Mesenchymal stem cell (in vitro differentiated cells and primary cell): ENCODE data around the gene FGD2.

Source experiments
- DNase-seq: peaks from one replicate; pipeline ENCODE4 v3.0.0-alpha.2; 2013
- H2AFZ ChIP-seq: one replicate; pipeline ENCODE4 v1.6.1; 2013; ENCODE audit warnings: low read depth, mild to moderate bottlenecking, control low read depth, inconsistent platforms, low read length, moderate library complexity
- H2AK5ac ChIP-seq: 2 replicates; pipeline ENCODE4 v1.6.1; 2013; ENCODE audit warnings: low read length, moderate library complexity, mild to moderate bottlenecking, inconsistent platforms; ENCODE audit not compliant: severe bottlenecking
- H2BK120ac ChIP-seq: one replicate; pipeline ENCODE4 v1.6.1; 2013; ENCODE audit warnings: low read depth, mild to moderate bottlenecking, inconsistent platforms, low read length, moderate library complexity
- H2BK12ac ChIP-seq, 2 experiments: one replicate each; pipeline ENCODE4 v1.6.1; 2013; ENCODE audit warnings: inconsistent platforms in 2 of 2, low read length in 2 of 2, mild to moderate bottlenecking in 2 of 2, moderate library complexity in 2 of 2, control low read depth in 1 of 2
- H2BK15ac ChIP-seq: one replicate; pipeline ENCODE4 v1.6.1; 2013; ENCODE audit warnings: mild to moderate bottlenecking, low read depth, inconsistent platforms; ENCODE audit not compliant: poor library complexity, severe bottlenecking
- H2BK5ac ChIP-seq: 2 replicates; pipeline ENCODE4 v1.6.1; 2013; ENCODE audit warnings: low read depth, mild to moderate bottlenecking, low read length, control low read depth, inconsistent platforms; ENCODE audit not compliant: poor library complexity, severe bottlenecking
- H3K14ac ChIP-seq, 2 experiments: one replicate each; pipeline ENCODE4 v1.6.1; 2013; ENCODE audit warnings: inconsistent platforms in 2 of 2, low read length in 2 of 2, control low read depth in 1 of 2, mild to moderate bottlenecking in 1 of 2, moderate library complexity in 1 of 2
- H3K18ac ChIP-seq, 2 experiments: one replicate each; pipeline ENCODE4 v1.6.1; 2013; ENCODE audit warnings: inconsistent platforms in 2 of 2, low read length in 2 of 2, control low read depth in 1 of 2, low read depth in 1 of 2, mild to moderate bottlenecking in 1 of 2
- H3K23ac ChIP-seq, 2 experiments: one replicate each; pipeline ENCODE4 v1.6.1; 2013; ENCODE audit warnings: inconsistent platforms in 2 of 2, low read length in 2 of 2, mild to moderate bottlenecking in 2 of 2, moderate library complexity in 2 of 2, control low read depth in 1 of 2
- H3K27ac ChIP-seq: 2 replicates; pipeline ENCODE4 v1.5.1; 2013; ENCODE audit warnings: mild to moderate bottlenecking, moderate library complexity, low read length, control low read depth, inconsistent platforms; ENCODE audit not compliant: poor library complexity, severe bottlenecking
- H3K27me3 ChIP-seq, 2 experiments: 2 replicates each; pipeline versions ENCODE4 v1.6.1 to v1.7.0; 2013; ENCODE audit warnings: low read length in 2 of 2, mild to moderate bottlenecking in 2 of 2, moderate library complexity in 2 of 2, control low read depth in 1 of 2, inconsistent platforms in 1 of 2; ENCODE audit not compliant: control insufficient read depth in 1 of 2, insufficient read depth in 1 of 2
- H3K36me3 ChIP-seq, 2 experiments: 2 replicates each; pipeline versions ENCODE4 v1.6.1 to v1.7.0; 2013; ENCODE audit warnings: low read length in 2 of 2, control low read depth in 1 of 2, inconsistent platforms in 1 of 2, low read depth in 1 of 2, mild to moderate bottlenecking in 1 of 2; ENCODE audit not compliant: insufficient read depth in 2 of 2, control insufficient read depth in 1 of 2
- H3K4ac ChIP-seq, 2 experiments: one replicate each; pipeline ENCODE4 v1.6.1; 2013; ENCODE audit warnings: inconsistent platforms in 2 of 2, low read length in 2 of 2, mild to moderate bottlenecking in 2 of 2, moderate library complexity in 2 of 2, control low read depth in 1 of 2, low read depth in 1 of 2
- H3K4me1 ChIP-seq: 2 replicates; pipeline ENCODE4 v1.6.1; 2013; ENCODE audit warnings: low read depth, low read length, control low read depth; ENCODE audit not compliant: control insufficient read depth, insufficient read depth
- H3K4me2 ChIP-seq: 2 replicates; pipeline ENCODE4 v1.6.1; 2013; ENCODE audit warnings: low read length, mild to moderate bottlenecking, inconsistent platforms; ENCODE audit not compliant: poor library complexity, severe bottlenecking
- H3K4me3 ChIP-seq, 2 experiments: 2 replicates each; pipeline versions ENCODE4 v1.5.1 to v1.7.0; 2013; ENCODE audit warnings: low read length in 2 of 2, mild to moderate bottlenecking in 2 of 2, control low read depth in 1 of 2, low read depth in 1 of 2; ENCODE audit not compliant: insufficient read depth in 1 of 2
- H3K79me1 ChIP-seq: replicated peaks from 2 replicates; pipeline ENCODE4 v1.6.1; 2013; ENCODE audit warnings: mild to moderate bottlenecking, control low read depth, low read length, inconsistent platforms; ENCODE audit not compliant: poor library complexity, severe bottlenecking
- H3K9ac ChIP-seq: 2 replicates; pipeline ENCODE4 v1.7.0; 2013; ENCODE audit warnings: mild to moderate bottlenecking, low read length, moderate library complexity
- H3K9me3 ChIP-seq: 2 replicates; pipeline ENCODE4 v1.7.0; 2013; ENCODE audit warnings: mild to moderate bottlenecking, low read length; ENCODE audit not compliant: control insufficient read depth
- H4K8ac ChIP-seq: one replicate; pipeline ENCODE4 v1.6.1; 2013; ENCODE audit warnings: inconsistent platforms, mild to moderate bottlenecking, low read length, moderate library complexity
- H4K91ac ChIP-seq: one replicate; pipeline ENCODE4 v1.6.1; 2013; ENCODE audit warnings: mild to moderate bottlenecking, low read length, inconsistent platforms
- WGBS: methylation state at CpG from one replicate; pipeline ENCODE4 v1.1.7; 2013; ENCODE audit warnings: mixed read lengths; 5-methylcytosine and 5-hydroxymethylcytosine counted together

Gene FGD2

GRCh38 chr6:36957773-36958271 is 47.6 kb upstream of the FGD2 start:
- WGBS: 87% methylated on average over 9 of the region's 9 CpGs
- Histone ChIP-seq H3K4ac (no peak overlapping the region), H3K9me3 (no peaks in the 10 kb centered on the region), H3K14ac (no peak overlapping the region), H3K9ac (no peak overlapping the region), H3K18ac (no peak overlapping the region), H3K79me1 (no peaks in the 10 kb centered on the region), H4K8ac (no peak overlapping the region), H3K4me1 (peaks cover 8% of the 10 kb centered on the region), H3K27ac (no peak overlapping the region), H2BK5ac (no peak overlapping the region), H2BK12ac (no peak overlapping the region), H3K36me3 (no peaks in the 10 kb centered on the region), H3K4me3 (no peak overlapping the region), H2BK15ac (no peak overlapping the region), H2BK120ac (no peak overlapping the region), H2AFZ (no peak overlapping the region), H3K23ac (no peak overlapping the region), H4K91ac (no peak overlapping the region), H3K27me3 (peaks cover 5 to 28% of the 10 kb centered on the region in 2 experiments), H2AK5ac (no peak overlapping the region), H3K4me2 (no peak overlapping the region)
- no peak for DNase-seq

- peak overlapping the region in 1 of 2 experiments; percentile 17 for H3K4me3 ChIP-seq
- no peaks in the 10 kb centered on the region for H3K9me3 ChIP-seq
- no peak overlapping the region for H4K8ac ChIP-seq
- H2AFZ ChIP-seq: no peak overlapping the region
- DNase-seq: no peak
- H3K27ac ChIP-seq: no peak overlapping the region
- no peak overlapping the region for H2AK5ac ChIP-seq
- H3K36me3 ChIP-seq: no peaks in the 10 kb centered on the region
- H3K18ac ChIP-seq: no peak overlapping the region
- H3K4ac ChIP-seq: no peak overlapping the region
- H3K23ac ChIP-seq: no peak overlapping the region
- H3K4me2 ChIP-seq: no peak overlapping the region
- no peak overlapping the region for H2BK120ac ChIP-seq
- peak overlapping the region; percentile 4 for H2BK15ac ChIP-seq
- peaks cover 11% of the 10 kb centered on the region for H3K4me1 ChIP-seq
- H3K27me3 ChIP-seq: peaks cover 5 to 28% of the 10 kb centered on the region in 2 experiments
- H3K79me1 ChIP-seq: no peaks in the 10 kb centered on the region
- H4K91ac ChIP-seq: no peak overlapping the region
- no peak overlapping the region for H3K14ac ChIP-seq
- no peak overlapping the region for H3K9ac ChIP-seq
- H2BK12ac ChIP-seq: no peak overlapping the region
- WGBS: 80% methylated on average over 43 of the region's 44 CpGs
- no peak overlapping the region for H2BK5ac ChIP-seq
Measured at GRCh38 chr6:36958775-36959554, 46.5 kb upstream of the FGD2 start.

- Histone ChIP-seq H2BK12ac (no peak overlapping the region), H2BK120ac (no peak overlapping the region), H3K9ac (no peak overlapping the region), H3K79me1 (no peaks in the 10 kb centered on the region), H4K8ac (no peak overlapping the region), H3K18ac (peak overlapping the region in 1 of 2 experiments; percentile 28), H2BK5ac (no peak overlapping the region), H3K4me3 (no peak overlapping the region), H2BK15ac (peak overlapping the region; percentile 4), H3K23ac (no peak overlapping the region), H3K4me2 (no peak overlapping the region), H3K14ac (no peak overlapping the region), H2AFZ (no peak overlapping the region), H3K4me1 (peaks cover 11% of the 10 kb centered on the region), H3K4ac (no peak overlapping the region), H3K9me3 (no peaks in the 10 kb centered on the region), H4K91ac (no peak overlapping the region), H2AK5ac (no peak overlapping the region), H3K27ac (no peak overlapping the region), H3K27me3 (peaks cover 5 to 22% of the 10 kb centered on the region in 2 experiments), H3K36me3 (no peaks in the 10 kb centered on the region)
- no peak for DNase-seq
- WGBS: 97% methylated on average over 16 of the region's 17 CpGs
Measured at GRCh38 chr6:36959555-36960250, 45.8 kb upstream of the FGD2 start.
